T-helper 1 cell treated with Interleukin-12 subunit alpha and Interleukin-12 subunit beta and Interleukin-4 antibody, amounts not matched to agents 30 ng/mL and 1 ng/mL, for 36 hours (primary cell): ENCODE results near the gene ZFYVE28. TPM values are rescaled to one million over a fixed set of nuclear protein-coding genes. Genes with fewer than 3 reads are reported as not detected.

ENCODE experiments used
- intact Hi-C: fragments of 100-400 bp; cut with micrococcal nuclease; formaldehyde crosslinking; loops from one replicate; pipeline ENCODE4 v1.15.1; 2024
- total RNA-seq: library from RNA; stranded (reverse); gene quantifications from 2 replicates; pipeline ENCODE4 v1.2.3, GENCODE V29; 2022

Gene ZFYVE28
- total RNA-seq, 1 donor from 2014 or later = 21.6 TPM

GRCh38 chr4:2265113-2266110 is 153.0 kb downstream of the ZFYVE28 start:
- intact Hi-C loops = no loop called here

- intact Hi-C loops = no loop called here
Observed at GRCh38 chr4:2264481-2265041, 153.9 kb downstream of the ZFYVE28 start.

- intact Hi-C loops = loop anchor here (2.0 kb wide), 3 partner anchors 27 to 551 kb away; partner anchors contain the start of genes NELFA and SLBP
Observed at GRCh38 chr4:2263926-2264321, 154.5 kb downstream of the ZFYVE28 start.

- intact Hi-C loops = loop anchor here (1.0 to 2.0 kb wide), 14 partner anchors 19 to 811 kb away; partner anchors contain the start of genes CFAP99, FAM193A, GRK4 and HAUS3
Observed at GRCh38 chr4:2262944-2263250, 155.5 kb downstream of the ZFYVE28 start.

GRCh38 chr4:2262145-2262943 is 156.1 kb downstream of the ZFYVE28 start:
- intact Hi-C loops = loop anchor here (1.0 to 2.0 kb wide), 14 partner anchors 20 to 812 kb away; partner anchors contain the start of genes CFAP99, FAM193A, GRK4 and HAUS3

GRCh38 chr4:2261853-2262144 is 156.6 kb downstream of the ZFYVE28 start, which contains the start of gene MXD4:
TSS of gene MXD4 (minus strand) at chr4:2262109. CDS start at chr4:2261980, 129 bp downstream.
- intact Hi-C loops = loop anchor here (1.0 to 2.0 kb wide), 14 partner anchors 19 to 813 kb away; partner anchors contain the start of genes CFAP99, FAM193A, GRK4 and HAUS3

- intact Hi-C loops = no loop called here
Observed at GRCh38 chr4:2261110-2261852, 157.2 kb downstream of the ZFYVE28 start.

- intact Hi-C loops = no loop called here
Observed at GRCh38 chr4:2260344-2261109, 157.9 kb downstream of the ZFYVE28 start.

GRCh38 chr4:2259541-2260343 is 158.7 kb downstream of the ZFYVE28 start:
- intact Hi-C loops = no loop called here

GRCh38 chr4:2259036-2259540 is 159.4 kb downstream of the ZFYVE28 start:
- intact Hi-C loops = no loop called here

- intact Hi-C loops = no loop called here
Observed at GRCh38 chr4:2258091-2259035, 160.1 kb downstream of the ZFYVE28 start.

- intact Hi-C loops = no loop called here
Observed at GRCh38 chr4:2257361-2258081, 160.9 kb downstream of the ZFYVE28 start.

GRCh38 chr4:2256781-2257191 is 161.7 kb downstream of the ZFYVE28 start:
- intact Hi-C loops = no loop called here

GRCh38 chr4:2256156-2256731 is 162.2 kb downstream of the ZFYVE28 start:
- intact Hi-C loops = no loop called here

GRCh38 chr4:2255501-2256155 is 162.8 kb downstream of the ZFYVE28 start:
- intact Hi-C loops = no loop called here
